Fibroblast of skin of scalp (primary cell): ENCODE measurements around the gene MYL7.

Experiments used
- DNase-seq: peaks from one replicate; pipeline ENCODE4 v3.0.0-alpha.2; 2013

MYL7 gene

DNA sequence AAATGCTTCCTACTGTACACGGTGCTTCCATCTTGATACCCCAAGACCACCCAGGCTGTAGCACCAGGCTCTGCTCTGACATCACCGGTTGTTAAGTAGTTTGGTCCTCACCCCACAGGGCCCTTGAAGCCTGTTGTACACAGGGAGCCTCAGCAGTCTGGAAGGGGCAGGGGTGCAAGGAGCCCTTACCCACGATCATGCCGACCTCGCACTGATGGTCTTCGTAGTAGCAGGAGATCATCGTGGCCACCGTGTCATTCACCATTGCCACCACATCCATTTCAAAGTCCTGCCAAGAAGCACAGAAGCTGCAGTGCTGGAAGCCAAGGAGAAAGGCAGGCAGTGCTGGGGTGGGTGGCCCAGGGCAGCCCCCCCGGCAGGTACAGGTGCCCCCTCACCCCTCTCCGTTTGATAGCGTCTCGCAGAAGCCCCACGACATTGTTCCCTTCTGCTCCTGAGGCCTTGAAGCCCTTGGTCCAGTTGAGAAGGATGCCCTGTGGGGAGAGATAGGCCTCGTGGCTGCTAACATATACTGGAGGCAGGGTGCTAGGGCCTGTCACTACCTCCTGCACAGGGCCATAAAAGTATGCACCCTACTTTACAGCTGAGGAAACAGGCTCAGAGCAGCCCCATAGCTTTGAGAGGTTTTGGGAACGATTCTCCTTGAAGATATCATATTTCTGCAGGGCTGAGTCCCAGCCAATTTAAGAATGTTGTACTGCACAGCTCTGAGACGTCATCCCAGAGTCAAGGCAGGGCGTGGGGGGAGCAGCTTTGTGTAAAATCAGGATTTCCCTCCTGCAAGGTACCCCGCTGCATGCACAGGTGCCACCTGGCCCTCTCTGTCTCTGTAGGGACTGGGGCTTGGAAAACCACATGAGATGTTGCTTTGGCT is 8.7 kb upstream of the MYL7 start:
- no peak for DNase-seq

DNA sequence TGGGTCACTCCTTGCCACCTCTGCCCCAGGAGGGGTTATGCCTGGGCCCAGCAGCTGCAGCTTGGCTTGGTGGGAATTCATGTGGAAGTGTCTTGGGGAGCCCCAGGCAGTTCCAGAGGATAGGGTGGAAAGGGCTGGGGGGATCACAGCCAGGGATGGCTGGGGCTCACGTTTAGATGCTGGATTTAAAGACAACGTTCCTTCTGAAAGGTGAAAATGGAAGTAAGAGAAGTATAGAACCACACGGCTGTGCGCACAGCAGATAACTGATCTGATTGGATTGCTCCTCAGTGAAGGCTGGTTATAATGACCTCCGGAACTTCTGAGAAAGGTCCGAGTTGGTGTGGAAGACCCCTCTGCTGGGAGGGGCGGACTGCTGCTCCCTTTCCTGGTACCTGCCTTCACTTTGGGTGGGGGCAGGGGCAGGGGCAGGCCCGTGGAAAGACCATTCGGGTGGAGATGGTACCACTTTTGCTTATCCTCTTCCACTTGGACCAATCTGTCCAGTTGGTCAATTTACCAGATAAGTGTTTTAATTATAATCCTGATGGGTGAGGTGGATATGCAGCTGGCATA is 7.9 kb upstream of the MYL7 start:
- DNase-seq = no peak

DNA sequence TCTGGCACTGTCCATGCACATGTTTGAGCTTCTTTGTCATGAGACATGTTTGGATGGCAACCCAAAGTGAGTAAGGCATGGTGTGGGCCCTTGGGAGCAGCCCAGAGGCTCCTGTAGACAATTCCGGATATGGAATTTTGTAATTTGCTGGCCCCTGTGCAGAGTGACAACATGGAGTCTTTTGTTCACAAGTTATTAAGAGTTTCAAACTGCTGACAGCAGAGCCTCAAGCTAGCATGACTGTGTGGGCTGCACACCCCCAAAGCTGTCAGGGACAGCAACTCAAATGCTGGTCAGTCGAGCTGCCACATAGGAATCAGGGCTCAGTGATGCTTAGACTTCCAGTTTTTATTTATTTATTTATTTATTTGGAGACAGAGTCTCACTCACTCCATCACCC is 7.0 kb upstream of the MYL7 start:
- no peak for DNase-seq

DNA sequence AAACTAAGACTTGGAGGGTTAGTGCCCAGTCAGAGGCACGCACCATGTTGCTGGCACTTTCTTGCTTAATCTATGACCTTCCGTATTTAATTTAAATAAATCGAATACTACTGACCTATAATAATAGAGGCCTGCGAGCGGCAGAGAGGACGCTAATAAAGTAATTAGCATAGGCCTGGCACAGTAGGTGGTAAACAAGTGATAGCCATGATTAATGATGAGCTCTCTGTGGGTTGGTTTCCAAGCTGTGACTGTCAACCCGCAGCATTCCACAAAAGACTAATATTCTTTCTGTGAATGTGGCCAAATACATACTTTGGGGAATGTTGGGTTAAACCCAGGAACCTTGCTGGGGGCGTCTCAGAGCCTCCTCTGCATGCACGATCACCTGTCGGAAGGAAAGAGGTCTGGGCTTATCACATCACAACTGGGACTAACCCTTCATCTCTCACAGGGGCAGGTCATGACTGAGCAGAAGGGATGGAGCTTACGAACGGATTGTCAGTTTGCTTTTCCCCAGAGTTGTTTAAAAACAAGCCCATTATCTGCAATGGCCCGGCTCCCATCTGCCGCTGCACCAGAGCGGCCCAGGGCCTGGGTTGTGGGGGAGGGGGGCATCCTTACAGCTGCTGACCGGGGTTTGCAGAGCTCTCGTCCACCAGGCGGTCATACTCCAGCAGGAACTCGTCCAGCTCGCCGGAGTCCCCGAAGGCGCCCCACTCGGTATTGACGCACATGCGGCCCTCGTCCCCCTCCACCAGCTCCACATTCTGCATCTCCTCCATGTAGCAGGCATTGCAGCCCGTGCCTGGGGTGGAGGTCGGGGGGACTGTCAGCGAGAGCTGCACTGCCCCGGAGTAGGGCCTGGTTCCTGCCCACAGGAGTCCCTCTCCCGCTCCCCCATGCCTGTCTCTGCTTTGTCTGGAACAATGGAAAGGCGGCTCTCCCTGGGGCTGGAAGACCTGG is 6.2 kb upstream of the MYL7 start:
- no peak for DNase-seq

DNA sequence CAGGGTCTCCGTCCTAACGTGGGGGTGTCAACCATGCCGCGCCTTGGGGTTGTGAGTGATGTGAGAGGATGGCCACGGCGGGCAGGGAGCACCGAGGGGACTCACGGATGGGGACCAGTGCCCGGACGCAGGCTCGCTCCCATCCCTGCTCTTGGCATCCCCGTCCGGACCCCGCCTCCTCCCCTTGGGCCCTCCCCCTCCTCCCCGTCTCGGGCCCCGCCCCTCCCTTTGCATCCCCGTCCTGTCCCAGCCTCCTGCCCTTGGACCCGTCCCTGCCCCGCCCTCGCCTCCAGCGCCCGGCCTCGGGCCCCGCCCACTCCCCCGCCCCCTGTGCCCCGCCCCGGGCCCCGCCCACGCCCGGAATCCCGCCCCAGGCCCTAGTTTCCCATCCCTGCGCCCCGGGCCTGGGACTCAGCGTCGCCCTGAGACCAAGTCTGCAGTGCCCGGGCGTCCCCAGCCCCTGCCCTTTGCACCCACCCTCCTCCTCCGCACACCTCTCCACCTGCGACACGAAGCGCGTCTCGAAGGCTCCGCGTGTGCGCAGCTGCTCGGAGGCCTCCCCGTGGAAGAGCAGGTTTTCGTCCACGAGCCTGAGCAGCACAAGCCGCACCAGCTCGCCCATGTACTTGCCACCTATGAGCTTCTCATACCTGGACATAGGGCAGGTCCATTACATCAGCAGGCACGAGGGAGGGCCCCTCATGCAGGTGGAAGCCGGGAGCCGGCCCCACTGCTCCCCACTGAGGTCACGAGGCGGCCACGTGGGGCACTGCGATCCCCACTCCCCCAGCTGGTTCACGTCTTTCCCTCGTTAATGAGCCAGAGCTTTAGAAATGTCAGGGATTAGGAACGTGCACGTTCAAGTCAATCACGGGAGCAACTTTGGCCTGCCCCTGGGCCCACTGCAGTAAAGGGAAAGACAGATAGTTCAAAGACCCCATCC is 5.1 kb upstream of the MYL7 start:
- DNase-seq = peak; percentile 78

DNA sequence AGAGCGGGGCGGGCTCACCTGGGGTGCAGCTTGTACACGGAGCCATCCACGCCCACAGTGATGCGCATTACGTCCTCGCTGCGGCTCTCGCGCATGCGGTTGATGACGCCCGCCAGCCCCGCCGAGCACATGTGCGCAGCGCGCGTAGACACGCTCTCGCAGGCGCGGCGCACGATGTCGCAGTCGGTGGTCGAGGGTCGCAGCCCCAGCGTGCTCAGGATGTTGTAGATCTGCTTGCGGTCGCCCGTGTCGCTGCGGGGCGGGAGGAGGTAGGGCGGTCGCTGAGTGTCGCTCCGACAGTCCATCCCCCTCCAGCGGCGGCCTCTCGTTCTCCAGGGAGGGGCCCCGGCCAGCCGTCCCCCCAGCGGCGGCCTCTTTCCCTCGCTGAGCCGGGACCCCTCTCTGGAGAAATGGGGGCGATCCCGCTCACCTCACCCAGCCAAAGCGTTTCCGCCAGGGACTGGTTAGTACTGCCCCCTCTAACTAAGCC is 4.4 kb upstream of the MYL7 start:
- DNase-seq = peak; percentile 35

DNA sequence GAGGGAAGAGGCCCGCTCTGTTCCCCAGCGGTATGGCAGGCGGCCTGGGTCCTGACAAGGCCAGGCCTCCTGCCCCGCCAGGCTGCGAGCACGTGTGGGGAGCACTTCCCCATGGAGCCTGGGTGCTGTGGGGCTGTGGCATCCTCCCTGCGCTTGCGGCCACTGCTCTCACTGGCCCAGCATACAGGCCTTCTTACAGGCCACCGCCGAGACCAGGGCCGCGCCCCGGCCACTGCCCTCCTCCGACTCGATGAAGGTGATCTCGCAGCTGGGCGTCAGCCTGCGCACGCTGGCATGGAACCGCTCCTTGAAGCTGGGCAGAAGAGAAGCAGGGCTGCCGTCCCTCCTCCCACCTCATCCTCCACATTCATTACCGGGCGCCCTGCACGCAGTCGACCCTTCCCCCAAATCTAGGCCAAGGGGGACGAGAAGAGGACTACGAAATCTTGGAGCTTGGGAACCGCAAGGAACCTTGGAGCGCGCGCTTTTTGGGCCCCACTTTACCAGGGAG is 3.9 kb upstream of the MYL7 start:
- no peak for DNase-seq

DNA sequence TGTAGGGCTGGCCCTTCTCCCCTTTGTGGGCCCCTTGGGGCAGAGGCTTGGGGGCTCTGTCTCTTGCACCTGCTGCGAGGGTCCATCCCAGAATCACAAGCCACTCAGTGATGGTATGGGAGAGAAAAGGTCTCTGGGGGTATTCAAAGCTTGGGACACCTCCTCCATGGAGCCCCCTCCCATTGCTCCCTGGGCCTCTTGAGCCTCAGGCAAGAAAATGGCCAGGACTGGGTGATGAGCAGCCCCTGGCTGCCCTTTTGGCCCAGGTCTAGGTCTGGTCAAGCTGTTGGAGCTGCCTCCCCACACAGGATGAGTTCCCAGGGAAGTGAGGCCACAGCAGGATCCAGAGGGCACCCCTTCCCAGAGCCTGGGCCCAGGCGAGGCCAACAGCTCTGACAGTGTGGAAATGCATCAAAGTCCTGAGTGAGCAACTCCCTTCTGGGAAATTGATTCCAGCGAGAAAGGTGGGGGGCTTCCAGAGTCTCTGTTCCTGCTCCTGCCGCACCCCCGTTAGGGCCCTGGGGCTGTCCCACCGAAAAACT is 3.4 kb upstream of the MYL7 start:
- DNase-seq = no peak

DNA sequence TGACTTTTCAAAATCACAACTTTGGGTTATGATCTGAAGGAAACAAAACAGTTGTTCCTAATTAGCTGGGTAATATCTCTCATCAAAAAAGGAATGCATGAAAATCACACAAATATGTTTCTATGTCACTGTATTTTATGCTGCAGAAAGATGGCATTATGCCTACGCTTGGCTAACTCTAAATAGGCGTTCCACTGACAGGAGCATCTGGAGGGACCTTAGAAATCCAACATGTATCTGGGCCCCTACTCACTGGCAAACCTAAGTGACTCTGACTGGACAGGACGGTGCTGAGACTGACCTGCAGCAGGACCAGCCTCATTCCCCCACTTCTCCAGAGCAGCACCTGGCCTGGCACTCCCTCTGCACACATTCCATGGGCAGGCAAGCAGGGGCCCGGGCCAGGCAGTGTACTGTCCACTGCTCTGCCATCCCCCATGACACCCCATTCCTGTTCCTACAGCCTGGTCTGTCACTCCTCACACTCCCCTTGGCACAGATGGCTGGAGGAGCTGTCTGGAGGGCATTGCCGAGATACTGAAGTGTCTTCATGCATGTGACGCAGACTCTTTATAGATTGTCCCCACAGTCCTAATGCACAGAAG is 2.6 kb upstream of the MYL7 start:
- DNase-seq = no peak

DNA sequence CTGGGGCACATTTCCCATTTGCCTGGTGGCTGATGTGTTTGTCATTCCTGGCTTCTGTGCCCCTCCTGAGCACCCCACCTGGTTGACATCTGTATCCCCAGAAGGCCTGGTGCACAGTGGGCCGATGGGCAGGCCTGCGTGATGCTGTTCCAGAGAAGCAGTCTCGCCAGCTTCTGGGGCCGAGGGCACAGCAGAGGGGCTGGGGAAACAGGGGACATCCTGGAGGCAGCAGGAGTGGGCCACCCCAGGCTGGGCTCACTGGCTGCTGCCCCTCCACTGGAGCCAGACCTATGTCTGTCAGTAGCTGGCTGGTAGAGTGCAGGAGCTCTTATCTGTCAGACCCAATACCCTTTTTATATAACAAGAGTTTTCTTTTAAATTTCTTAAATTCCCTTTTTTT is 896 bp upstream of the MYL7 start:
- DNase-seq = no peak

DNA sequence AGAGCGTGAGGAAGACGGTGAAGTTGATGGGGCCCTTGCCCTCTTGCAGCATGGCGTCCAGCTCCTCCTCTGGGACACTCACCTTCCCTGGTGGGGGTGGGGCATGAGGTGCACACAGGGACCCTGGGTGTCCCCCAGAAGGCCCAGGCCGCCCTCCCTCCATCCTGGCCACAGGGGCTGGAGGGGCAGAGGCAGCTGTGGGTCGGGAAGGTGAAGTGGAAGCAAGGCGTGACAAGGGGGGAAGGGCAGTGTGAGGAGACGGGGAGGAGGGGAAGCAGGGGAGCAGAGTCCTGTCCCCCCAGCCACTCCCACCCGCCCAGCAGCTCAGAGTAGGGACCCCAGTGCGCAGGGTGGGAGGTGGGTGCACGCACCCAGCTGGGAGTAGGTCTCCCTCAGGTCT is 791 bp downstream of the MYL7 start:
- no peak for DNase-seq

DNA sequence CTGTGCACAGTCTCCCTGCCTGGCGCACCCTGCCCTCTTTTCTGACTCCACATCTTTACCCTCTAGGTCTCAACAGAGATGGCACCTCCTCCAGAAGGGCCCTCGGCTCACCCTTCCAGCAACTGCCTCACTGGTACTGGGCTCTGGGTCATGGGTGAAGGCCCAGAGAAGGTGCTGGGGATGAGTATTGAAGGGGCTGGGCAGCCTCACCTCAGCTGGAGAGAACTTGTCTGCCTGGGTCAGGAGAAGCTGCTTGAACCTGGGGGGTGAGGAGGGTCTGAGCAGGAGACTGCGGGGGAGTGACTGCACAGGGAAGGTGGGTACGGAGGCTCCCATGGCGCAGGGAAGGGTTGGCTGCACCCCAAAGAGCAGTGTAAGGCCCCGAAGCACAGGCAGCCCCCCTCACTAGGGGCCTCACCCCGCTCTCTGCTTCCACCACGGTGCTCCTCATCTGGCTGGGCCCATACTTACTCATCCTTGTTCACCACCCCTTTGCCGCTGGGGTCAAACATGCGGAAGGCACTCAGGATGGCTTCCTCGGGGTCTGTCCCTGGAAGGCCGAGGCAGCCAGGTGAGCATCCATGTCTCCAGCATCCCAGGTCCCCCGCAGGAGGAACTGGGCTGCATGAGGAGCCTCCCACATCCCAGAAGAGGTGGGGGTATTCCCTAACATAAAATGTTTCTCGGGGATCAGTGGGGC is 1.7 kb downstream of the MYL7 start:
- DNase-seq = no peak

DNA sequence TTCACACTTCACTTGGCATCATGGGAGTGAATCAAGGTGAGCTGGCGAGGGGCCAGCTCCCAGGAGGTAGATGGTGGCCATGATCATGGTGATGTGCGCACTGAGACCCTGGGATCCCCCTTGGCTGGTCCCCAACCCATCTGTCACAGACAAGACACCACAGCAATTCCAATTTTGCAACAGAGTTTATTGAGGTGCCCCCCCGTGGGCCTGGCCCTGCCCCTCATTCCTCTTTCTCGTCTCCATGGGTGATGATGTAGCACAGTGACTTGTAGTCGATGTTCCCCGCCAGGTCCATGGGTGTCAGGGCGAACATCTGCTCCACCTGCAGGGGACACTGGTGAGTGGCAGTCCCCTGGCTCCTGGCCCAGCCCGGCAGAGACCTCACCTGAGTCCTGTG is 2.4 kb downstream of the MYL7 start:
- DNase-seq = no peak

DNA sequence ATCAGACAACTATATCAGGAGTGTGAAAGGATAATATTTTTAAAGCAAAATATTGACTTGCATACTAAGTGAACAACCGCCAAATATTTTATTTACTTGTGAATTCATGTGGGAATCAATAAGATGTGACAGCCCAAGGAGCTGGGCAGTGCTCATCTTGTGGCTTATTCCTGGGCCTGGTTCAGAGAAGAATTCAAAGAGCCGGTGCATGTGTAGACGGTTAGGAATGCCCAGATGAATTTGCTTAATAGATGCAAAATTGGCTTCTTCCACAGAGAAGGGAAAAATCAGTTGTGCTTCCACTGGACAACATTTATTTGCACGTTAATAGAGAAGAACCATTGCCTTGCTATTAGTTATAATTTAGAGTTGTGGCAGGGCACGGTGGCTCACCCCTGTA is 4.4 kb downstream of the MYL7 start:
- DNase-seq = no peak

DNA sequence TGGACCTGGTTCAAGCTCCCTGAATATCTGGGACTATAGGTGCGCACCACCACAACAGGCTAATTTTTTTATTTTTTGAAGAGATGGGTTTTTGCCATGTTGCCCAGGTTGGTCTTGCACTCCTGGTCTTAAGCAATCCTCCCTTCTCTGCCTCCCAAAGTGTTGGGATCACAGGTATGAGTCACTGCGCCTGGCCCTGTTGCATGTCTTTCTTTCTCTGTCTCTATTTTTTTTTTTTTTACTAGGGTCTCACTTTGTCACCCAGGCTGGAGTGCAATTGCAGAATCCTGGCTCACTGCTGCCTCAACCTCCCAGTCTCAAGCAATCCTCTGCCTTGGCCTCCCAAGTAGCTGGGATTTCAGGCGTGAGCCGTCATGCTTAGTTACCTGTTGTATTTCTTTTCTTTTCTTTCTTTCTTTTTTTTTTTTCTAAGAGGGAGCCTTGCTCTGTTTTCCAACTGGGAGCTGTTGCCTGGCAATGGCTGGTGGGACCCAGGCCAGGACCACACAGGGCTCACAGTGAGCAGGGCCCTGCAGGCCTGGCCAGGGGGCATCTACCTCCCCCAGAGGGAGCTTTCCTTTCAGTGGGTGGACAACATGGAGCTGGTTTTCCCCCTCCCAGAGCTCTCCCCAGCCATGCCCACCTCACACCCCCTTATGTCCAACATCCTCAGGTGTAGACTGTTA is 6.0 kb downstream of the MYL7 start:
- DNase-seq = no peak

DNA sequence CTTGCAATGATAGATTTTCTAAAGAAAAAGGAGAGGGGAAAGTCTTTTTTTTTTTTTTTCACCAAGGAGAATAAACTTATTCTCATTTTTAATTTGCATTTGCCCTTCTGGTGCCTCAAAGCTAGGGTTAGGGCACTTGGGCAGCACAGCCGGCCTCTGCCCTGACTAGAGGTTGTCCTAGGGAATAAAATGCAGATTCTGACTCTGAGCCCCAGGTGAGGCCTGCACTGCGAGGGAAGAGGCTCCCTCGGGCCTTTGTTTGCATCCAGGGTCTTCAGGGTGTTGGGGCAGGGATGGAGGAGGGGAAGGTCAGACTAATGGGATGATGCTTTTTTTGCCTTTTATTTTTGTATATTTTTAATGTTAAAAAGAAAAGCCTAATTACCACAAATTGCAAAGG is 7.8 kb downstream of the MYL7 start:
- DNase-seq = no peak

DNA sequence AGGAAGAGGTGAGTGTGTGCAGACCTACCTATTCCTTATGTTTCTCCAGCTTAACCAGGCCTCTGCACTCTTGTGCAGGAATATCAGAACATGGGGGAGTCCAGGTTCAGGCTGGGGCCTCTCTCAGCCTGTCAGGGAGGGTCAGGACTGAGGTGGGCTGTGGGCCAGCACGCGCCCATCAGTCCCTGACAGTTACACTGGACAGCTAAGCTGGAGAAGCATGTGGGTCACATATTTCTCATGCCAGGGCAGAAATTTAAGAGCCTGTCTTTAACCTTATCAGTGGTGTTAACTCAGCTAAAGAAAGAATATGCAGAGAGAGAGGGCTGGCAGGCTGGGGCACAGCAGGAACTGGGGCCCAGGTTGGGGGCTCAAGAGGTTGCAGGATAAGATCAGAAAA is 9.1 kb downstream of the MYL7 start:
- DNase-seq = no peak

DNA sequence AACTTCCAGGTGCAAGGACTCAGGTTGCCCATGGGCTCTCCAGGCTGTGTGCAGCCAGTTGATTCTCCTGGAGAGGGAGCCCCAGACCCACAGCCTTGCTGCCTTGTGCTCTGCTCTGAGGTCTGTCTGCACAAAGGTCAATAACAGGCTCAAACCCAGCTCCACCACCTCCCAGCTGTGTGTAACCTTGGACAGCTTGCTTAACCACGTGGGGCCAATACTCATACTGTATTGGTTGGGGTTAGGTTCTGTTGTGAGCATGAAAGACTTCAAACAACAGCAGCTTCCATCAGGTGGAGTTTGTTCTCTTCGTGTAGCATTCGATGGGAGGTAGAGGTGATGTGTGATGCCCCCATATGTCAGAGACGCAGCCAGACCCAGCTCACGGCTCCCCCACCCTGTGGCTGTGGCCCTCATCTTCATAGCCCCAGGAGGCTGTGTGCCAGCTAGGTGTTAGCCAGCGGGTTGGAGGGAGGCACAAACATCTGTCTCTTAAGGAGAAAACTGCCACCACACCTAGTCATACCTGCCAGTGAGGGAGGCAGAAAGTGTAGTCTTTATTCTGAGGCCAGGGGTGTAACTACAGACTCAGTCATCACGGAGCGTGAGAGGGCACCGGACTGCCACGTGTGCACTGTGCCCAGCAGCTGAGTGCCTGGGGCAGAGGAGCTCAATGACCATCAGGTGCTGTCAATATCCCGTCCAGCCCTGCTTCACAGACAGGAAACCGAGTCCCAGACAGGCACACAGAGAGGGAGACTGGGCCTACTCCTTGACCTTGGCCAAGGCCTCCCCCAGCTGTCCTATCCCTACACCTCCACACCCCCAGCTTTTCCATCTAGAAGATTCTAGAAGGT is 9.7 kb downstream of the MYL7 start:
- DNase-seq = no peak
